AG08396 (cell line): ENCODE measurements around the gene MEGF6.

Experiments
- DNase-seq: peaks from one replicate; pipeline ENCODE4 v3.0.0; 2012; ENCODE audit warnings: low spot score, mixed read lengths

Gene MEGF6

DNA sequence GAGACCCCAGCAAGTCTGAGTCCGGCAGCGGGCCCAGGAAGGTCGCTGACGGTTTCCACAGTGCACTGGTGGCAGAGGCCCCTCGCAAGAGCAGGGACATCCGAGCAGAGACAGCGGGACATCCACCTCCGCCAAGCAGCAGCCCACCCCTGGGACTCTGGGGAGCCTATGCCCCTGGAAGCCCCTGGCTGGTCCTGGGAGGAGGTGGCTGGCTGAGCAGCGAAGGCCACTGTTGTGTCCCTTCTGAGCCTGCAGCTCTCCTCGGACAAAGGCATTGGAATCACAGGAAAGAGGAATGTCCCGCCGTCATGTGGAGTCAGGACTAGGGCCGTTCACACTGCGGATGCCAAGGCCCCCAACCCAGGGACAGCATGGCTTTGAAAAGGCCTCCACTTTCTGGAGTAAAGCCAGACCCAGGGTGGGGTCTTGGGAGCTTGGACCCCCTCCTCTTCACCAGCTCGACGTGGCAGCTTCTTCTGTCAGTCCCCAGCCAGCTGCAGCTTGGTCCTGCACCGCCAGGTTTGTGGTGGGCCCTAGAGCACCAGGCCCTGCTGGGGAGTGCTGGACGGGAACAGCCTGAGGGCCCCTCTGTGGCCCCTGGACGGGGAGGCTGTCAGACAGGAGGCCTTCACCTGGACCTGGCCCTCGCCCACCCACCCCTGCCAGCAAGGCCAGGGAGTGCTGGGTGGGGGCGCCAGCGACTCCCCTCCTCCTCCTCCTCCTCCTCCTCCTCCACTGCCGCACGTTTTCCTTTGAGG lies 1.4 kb downstream of the MEGF6 start:
- DNase-seq: no peak

DNA sequence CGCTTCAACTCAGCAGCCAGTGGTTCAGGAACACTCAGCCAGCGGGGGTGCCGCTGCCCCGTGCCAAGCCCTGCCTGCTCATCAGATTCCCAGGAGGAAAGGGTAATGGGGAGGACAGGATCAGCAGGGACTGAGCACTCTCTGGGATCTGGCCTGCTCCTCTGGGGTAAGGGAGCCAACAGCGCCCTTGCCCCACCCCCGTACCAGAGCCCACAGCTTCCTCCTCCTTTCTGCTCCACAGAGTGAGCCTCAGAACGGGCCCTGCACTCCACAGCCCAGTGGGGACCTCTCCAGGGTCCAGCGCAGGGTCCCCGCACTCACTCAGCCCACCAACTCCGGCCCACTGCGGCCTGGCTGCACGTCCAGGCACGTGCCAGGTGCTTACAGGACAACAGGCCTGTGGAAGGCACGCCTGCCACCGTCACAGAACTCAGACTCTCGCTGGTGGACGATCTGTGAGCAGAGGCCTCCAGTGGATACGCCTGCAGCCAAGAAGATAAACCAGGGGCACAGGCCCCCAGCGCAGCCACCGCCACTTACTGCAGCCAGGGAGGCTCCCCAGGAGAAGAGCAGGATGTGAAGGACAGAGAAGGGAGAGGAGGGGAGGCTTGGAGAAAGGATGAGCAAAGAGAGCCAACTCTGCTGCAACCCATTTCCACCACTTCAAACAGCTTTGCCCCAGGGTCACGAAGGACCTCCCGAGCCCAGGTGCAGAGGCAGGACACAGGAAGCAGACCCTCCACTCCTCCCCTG lies 2.1 kb downstream of the MEGF6 start:
- DNase-seq: no peak

GRCh38 chr1:3608154-3608553 lies 3.2 kb downstream of the MEGF6 start:
- no peak for DNase-seq

DNA sequence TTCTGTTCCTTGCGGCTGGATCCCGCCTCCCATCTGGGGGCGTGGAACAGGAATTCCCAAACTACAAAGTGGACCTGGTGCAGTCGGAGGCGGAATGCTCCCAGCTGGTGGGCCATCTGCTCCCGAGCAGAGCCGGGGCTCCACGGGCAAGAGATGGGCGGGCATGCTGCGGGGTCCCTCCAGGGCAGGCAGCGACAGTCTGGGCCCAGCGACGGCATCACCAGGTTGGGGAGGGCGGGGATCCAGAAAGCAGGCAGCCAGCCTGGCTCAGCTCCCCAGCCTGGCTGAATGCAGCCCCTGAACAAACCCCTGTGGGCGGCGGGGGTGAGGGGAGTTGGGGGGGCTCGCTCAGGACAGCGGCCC lies 3.6 kb downstream of the MEGF6 start:
- DNase-seq: no peak

DNA sequence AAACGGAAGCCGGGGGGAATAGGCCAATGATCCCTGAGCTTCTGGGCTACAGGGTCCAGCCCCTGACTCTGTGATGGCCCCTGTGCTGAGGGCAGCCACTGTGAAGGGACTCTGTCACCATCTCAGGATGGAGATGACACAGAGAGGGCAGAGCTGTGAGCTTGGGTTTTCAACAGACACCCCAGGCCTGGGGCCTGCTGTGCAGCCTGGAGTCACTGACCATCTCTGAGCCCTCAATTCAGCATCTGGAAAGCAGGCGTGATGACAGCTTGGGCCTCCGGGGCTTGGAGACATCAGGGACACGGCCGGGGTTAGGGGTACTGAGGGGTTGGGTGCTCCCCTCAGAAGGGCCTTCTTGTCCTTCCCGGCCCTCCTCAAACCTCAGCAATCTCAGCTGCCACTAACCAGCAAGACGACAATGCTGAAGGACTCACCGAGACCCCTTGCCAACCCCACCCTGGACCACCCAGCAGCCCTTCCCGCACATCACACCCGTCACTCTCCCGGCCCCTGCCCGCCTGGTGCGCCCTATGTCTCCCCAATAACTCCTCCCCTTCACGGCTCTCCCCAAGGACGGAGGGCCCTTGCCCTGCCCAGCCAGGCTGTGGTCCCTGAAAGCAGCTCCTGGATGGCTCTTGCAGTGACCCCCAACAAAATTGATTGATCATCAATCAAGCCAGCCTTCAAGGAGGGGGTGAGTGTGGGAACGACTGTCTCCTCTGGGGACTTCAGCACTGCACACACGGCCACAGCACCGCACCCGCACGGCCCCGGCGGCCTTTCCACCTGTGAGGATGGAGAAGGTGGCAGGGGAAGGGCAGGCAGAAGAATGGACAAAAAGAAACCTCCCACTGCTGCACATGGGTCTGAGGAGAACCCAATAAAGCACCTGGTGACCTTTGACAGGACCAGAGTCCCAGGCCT lies 4.3 kb downstream of the MEGF6 start:
- no peak for DNase-seq

GRCh38 chr1:3604997-3605823 lies 6.1 kb downstream of the MEGF6 start:
- no peak for DNase-seq

DNA sequence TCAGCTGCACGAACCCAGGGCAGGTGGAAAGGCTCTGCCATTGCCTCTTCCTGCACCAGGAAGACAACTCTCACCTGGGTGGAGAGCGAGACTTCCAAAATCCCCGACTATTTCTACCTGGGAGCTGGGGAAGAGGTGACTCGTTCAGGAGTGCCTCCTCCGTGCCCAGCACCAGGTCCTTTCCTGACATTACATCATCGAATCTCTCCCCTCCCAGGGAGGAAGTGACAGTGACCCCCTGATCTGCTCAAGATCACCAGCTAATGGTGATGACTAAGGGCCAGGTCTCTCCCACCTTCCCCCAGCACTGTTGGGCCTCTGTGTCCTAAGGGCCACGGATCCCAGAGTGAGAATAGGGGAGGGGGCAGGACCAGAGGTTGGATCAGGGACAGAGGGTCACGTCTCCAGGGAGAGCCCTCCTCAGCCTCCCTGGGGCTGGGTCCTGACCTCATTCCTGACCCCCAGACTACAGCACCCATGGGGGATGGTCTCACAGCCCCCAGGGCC lies 6.8 kb downstream of the MEGF6 start:
- DNase-seq: no peak

DNA sequence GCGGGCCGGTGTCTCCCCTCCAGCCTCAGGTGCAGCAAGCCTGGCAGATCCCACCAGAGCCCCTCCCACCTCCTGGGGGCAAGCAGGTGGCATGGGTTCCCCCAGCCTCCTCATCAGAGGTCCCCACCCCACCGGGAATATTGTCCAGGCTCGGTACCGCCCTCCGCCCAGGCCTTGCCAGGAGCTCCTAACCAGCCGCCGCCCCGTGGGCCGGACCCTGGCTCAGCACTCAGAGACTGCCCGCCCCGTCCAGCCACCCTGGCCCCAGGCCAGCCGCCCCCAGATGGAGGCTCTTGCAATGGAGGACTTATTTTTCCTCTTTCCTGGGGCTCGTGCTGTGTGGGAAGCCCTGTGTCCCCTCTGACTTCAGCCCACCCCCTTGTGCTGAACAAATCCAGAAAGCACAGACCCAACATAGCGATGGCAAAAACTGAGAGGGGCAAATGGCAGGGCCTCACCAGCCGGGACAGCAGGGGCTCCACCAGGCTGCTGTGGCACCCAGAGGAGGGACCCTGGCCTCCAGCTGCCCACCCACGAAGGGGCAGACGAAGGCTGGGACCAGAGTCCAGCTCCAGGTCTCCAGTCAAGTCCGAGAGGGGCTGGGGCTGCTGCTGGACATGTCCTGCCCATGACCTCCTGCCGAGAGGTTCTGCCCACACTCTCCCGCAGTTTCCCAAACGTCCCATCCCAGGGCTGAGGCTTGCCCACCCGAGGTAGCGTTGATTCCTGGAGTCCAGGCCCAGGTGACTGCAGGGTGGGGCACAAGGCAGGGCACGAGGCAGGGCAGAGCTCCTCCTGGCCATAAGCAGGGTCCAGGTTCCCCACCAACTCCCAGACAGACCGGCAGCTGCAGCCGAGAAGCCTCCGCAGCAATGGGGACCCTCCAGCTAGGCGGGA lies 7.5 kb downstream of the MEGF6 start:
- DNase-seq: no peak

DNA sequence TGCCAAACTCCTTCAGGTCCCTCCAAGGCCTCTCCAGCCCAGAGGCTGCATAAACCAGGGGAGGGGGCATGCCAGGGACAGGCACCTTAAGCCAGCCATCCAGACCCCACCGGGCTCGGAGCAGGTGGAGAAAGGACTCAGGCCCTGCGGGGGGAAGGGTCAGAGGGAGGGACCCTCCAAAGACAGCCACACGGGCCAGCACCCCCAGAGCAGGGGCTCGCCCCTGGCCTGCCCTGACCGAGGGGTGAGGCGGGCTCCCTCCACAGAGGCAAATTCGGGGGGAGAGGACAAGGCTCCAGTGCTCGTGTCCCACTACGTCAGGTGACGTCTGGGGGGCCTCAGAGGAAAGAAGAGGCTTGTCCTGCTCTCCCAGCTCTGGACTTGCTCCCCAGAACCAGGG lies 8.2 kb downstream of the MEGF6 start:
- DNase-seq: no peak

DNA sequence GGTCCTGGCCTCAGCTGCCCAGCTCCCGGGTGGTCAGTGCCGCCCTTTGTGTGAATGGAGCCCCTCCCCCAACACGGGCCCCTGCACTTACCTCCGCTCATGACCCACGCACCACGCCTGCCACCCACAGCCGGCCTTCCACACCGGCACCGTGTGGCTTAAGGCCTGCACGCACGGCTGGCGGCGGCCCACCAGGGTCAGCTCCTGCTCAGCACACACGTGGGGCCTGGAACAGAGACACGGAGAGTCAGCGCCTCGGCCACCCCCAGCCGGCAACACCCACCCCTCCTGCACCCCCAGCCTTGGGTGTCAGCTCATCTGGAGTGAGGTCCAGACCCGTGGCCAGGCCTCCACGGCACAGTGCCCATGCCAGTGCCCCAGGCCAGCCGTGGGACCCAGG lies 8.9 kb downstream of the MEGF6 start:
- DNase-seq: no peak

GRCh38 chr1:3601743-3602142 lies 9.6 kb downstream of the MEGF6 start:
- no peak for DNase-seq

DNA sequence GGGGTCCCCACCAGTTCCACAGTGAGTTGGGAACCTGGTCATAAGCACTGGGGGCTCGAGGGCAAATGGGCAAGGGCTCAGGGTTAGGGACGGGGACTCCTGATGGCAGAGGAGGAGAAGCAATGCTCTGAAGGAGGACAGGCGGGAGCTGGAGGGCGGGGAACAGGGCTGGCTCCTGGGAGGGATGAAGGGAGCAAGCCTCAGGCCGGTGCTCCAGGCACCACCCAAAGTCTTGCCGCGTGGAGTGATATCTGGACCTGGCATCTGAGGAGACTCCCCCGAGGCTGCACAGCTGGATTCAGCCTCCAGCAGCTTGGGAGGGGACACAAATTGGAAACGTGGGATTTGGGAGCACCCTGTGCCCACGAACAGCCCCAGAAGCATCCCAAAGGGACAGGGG lies 11.0 kb downstream of the MEGF6 start:
- no peak for DNase-seq

- DNase-seq: no peak
Measured at GRCh38 chr1:3599816-3600215, 11.5 kb downstream of the MEGF6 start.

- DNase-seq: no peak
Measured at GRCh38 chr1:3599286-3599811, 12.0 kb downstream of the MEGF6 start.

DNA sequence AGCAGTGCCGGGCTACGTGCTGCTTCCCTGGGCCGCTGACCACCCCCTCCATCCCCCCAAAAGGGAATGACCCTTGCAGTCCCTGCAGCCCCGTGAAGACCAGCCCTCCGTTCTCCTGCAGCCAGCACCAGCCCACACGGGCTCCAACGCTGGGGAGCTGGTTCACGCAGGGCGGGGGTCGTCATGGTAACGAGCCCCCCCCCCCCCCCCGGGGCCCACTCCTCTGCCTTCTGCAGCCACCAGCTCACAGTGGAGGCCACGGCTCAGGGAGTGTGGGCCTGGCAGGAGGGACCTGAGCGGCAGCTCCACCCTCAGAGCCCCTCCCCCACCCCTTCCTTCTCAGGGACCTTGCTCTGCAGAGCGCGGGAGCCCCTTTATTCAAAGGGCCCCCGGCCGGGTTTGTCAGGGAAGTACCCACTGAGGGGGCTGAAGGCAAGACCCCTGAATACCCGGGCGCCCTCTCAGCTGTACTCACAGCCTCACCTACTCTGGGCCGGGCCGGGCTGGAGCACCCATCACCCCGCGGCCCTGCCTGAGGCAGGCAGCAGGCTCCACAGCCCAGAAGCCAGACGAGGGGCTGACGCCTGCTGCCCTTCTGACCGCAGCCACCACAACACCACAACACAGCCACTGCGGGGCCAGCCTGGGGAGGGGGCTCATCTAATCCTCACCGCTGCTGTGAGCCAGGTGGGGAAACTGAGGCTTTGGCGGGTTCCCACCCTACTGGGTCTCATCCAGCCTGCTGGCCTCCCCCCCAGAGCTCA lies 12.6 kb downstream of the MEGF6 start:
- DNase-seq: no peak

GRCh38 chr1:3598051-3598491 lies 13.2 kb downstream of the MEGF6 start:
- peak; percentile 62 for DNase-seq

- no peak for DNase-seq
Measured at GRCh38 chr1:3597599-3597964, 13.7 kb downstream of the MEGF6 start.

GRCh38 chr1:3596663-3597598 lies 14.4 kb downstream of the MEGF6 start:
- no peak for DNase-seq
